ENCODE measurements around the gene MYRF. TPM values are rescaled to one million over a fixed set of nuclear protein-coding genes. Genes with fewer than 3 reads are reported as not detected.
A peak's percentile ranks its signal among the peaks of the same experiment; 100 is the strongest.

The MYRF gene
- total RNA-seq, 1 donor from 2014 or later: 0.82 TPM

GRCh38 chr11:61787928-61788491 is 35.6 kb downstream of the MYRF start:
- FAIRE-seq: no peak
- peak in 1 of 2 donors; percentile 50 for DNase-seq (ENCODE audit: low spot score in 2 of 2)

GRCh38 chr11:61791737-61792309 is 39.4 kb downstream of the MYRF start:
- FAIRE-seq: peak; percentile 70
- DNase-seq (ENCODE audit: low spot score in 2 of 2): peak; percentile 70 to 80

DNA sequence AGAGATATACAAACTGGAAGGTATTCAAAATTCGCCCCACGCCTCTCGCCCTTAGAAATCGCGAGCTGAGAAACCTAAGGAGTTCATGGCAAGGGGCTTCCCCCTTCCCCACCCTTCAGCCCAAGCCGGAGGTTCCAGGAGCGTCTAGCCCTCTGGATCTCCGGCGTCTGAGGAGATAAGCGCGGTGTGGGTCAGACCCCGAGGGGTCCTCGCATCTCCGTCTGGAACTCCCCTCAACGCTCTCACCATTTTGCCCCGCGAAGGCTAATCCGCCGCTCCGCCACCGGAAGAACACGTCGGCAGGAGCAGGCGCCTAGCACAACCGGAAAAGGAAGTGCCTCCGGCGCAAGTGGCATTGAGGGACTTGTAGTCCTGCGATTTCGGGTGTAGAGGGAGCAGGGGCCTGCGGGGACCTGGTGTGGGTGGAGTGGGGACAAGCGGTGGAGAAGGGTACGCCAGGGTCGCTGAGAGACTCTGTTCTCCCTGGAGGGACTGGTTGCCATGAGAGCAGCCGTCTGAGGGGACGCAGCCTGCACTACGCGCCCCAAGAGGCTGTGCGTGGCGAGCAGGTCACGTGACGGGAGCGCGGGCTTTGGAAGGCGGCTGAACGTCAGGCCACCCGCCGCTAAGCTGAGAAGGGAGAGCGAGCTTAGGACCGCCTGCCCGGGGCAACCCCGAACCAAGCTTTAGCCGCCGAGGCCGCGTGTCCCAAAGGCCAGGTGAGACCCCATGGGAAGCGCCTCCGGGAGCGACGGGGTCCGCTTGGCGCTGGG is 40.1 kb downstream of the MYRF start, which contains the start of the genes FEN1 and TMEM258:
FEN1 (plus strand) TSS at position 602 of the 773 bp plus-strand sequence. CDS start 2,451 bp downstream, outside the sequence.
TMEM258 (minus strand) TSS at position 290 of the 773 bp plus-strand sequence; CDS start at position 249, 41 bp downstream.
- FAIRE-seq (no peak), DNase-seq (ENCODE audit: low spot score in 2 of 2) (peak; percentile 83 to 88)

DNA sequence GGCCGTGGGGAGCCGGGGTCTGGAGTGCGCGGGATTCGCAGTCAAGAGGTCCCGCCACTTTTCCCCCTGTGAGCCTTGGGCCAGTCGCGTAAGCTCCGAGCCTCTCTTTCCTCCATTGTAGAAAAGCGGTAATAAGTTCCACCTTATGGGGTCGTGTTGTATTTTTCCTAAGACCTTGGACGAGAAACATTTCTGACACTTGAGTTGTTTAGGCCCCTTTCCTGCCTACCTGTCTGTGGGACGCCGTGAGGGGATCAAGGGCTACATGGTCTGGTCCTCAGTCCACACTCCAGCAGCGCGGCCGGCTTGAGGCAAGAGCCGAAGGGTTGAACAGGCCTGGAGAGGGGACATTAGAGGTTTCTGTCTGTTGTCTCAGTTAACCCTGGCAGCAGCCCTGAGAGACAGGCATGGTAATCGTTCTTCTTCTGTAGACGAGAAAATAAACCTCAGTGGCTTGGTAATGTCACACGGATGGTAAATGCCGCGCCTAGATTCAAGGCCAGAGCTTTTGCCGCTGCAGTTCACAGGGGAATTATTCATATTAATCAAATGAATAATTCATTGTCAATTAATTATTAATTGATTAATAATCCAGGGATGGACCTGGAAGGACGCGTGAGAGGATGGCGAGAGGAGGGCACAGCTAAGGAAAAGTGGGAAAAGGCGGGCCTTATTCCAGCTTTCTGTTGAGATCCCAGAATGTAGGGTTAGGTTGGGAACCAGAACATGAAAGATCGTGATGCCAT is 40.8 kb downstream of the MYRF start:
- no peak for FAIRE-seq
- no peak for DNase-seq (ENCODE audit: low spot score in 2 of 2)

- FAIRE-seq (no peak), DNase-seq (ENCODE audit: low spot score in 2 of 2) (no peak)
These were observed 41.4 kb downstream of the MYRF start for GRCh38 chr11:61793829-61794204.

- no peak for FAIRE-seq
- DNase-seq (ENCODE audit: low spot score in 2 of 2): no peak
These were observed 42.1 kb downstream of the MYRF start for GRCh38 chr11:61794579-61794978.

- DNase-seq (ENCODE audit: low spot score in 2 of 2) (no peak), FAIRE-seq (no peak)
These were observed 43.0 kb downstream of the MYRF start for GRCh38 chr11:61795459-61795858.

GRCh38 chr11:61795876-61796526 is 43.6 kb downstream of the MYRF start:
- FAIRE-seq: no peak
- DNase-seq (ENCODE audit: low spot score in 2 of 2): no peak

DNA sequence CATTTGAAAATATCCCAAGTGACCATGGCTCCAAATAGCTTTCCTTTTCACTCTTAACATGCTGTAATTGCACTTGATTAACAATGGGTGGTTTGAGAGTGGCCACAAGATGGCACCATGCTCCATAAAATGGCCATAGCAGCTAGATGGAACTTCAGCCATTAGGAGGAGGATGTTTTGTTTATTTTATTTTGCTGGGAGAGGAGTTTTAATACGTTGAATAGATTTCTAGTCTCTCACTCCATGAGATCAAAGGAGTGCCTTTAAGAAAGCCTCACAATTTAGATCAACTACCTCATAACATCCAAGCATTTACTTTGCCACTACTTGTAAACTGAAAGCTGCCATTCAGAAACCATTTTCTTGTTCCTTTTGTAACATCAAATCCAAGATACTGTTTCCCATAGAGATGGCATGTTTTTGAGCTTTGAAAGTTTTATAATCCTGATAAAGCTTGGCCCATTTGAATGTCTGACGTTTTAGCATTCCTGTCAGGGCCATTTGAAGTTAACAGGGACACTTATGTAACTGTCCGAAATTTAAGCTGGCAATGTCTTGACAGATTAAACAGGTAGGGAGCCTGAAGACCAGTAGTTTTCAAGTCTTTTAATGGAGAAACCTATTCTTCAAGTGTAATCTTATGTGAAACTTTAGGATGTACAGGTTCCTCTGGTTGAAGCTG is 45.0 kb downstream of the MYRF start:
- FAIRE-seq (peak; percentile 37), DNase-seq (ENCODE audit: low spot score in 2 of 2) (peak; percentile 58 to 72)

DNA sequence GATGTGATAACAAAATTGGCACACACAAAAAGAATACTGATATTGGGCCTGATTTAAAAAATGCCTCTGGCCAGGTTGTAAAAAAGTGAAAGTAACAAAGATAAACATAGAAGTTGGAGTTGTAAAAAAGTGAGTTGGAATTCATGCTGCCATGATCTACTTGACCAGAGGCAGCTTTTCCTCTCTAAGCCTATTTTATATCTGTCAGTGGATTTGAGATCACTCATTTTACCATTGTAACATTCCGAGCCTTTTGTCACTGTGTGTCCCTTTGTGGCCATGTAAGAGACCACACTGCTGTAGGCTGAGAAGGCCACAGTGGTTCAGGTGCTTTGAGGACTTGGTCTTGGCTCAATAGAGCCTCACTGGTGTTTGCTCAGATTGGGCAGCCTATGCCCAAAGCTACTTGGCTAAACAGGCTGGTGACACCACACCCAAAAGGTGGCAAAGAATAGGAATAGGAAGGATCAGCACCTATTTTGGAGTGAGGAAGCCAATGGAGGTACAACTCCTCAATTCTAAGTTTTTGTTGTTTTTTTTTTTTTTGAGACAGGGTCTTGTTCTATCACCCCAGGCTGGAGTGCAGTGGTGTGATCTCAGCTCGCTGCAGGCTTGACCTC is 47.3 kb downstream of the MYRF start:
- FAIRE-seq (no peak), DNase-seq (ENCODE audit: low spot score in 2 of 2) (no peak)

DNA sequence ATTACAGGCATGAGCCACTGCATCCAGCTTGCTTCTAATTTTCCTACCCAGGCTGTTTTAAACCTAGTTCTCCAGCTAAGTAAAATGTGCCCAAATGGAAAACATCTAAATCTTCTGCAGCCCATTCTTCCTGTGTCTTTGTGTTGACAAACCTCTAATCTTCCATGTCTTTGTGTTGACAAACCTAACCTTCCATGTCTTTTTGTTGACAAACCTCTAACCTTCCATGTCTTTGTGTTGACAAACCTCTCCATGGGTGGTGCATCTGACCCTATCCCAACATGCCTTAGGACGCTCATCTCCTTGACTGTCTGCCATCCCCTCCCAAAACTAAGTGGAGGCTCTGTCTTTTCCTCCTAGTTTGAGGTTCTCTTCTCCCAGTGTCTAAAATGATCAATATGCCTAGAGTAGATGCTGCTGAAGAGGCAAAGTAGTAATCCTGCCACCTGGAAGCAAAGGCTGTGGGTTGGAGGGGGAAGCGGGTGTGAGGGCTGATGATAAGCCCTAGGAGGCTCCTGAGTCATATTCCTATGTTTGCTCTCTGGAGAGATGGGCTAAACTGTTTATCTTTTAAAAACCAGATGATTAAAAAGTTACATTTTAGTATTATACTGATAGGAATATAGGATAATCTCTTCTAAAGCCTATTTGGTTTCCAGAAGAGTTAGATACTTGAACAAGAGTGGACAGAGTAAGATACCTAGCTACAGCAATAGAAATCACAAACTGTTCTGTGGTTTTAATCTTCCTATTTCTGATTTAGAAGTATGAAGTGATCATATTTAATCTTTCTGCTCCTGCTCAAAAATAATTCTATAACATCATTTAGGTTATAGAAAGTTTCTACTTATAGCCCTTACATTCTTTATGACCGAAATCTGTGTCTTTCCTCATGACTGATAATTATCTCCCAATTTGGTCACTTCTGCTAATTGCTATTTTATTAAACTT is 48.2 kb downstream of the MYRF start:
- DNase-seq (ENCODE audit: low spot score in 2 of 2): no peak
- FAIRE-seq: no peak

DNA sequence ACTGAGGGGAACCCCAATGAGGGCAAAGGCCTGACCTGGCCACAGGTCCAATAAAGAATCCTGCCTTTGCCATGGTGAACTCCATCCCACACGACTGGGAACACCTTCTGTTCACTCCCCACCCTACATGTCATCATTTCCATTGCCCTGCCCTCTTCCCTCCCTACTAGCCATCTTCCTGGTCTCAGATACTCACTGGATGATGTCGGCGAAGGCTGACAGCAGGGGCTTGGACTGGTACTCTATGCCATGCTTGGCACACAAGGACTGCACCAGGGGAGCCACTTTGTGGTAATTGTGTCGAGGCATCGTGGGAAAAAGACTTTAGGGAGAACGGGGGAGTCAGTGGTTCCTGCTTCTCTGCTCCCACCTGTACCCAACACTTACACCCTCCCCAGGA is 50.2 kb downstream of the MYRF start:
- DNase-seq (ENCODE audit: low spot score in 2 of 2): no peak
- FAIRE-seq: no peak

DNA sequence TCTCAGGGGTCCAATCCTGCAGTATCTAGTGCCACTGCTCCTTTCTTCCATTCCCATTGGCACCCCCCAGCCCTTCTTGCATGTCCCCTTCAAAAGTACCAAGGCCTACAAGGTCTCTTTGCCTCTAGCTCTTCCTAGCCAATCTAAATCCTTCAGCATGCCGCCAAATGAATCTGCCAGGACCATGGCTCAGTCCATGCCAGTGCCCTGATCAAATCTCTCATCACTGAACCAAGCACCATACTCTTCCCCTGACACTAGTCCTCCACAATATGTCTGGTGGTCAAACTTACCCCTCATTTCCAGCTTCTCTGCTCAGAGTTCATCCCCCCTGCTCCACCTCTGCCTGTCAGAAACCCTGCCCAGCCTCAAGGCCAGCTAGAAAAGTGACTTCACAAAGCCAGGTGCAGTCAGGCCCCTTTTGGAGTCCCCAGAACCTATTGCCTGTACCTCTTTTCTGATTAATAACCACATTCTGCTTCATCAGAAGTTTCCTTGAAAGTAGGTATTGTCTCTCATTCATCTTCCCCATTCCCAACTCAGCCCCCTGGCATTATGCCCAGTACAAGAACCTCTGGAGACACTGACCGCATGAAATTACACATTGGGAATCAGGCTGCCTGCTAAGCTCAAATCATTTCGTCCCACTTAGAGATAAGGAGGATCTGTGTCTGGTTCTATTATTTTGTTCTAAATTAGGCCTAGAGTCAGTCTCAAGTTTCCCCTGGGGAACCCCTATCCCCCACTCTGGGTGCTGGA is 51.6 kb downstream of the MYRF start:
- no peak for DNase-seq (ENCODE audit: low spot score in 2 of 2)
- no peak for FAIRE-seq

DNA sequence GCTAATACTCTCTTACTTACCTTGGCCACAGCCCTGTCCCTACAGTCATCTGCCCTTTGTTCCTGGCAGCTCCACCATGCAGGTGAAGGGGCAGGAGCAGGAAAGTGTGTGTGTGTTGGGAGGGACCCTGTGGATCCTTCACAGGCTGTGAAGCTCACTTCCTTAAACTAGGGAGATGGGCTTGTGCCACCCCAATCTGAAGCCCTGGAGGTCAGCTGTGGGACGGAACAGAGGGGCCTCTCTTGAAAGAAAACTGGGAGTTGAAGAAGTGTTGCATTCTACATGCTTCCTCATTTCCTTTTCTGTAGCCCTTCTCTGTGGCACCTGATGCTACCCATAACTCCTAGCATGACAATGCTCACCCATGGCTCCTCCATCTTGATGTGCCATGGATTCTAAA is 52.7 kb downstream of the MYRF start:
- no peak for DNase-seq (ENCODE audit: low spot score in 2 of 2)
- FAIRE-seq: no peak

- FAIRE-seq: no peak
- DNase-seq (ENCODE audit: low spot score in 2 of 2): no peak
These were observed 54.3 kb downstream of the MYRF start for GRCh38 chr11:61806785-61807184.

GRCh38 chr11:61810671-61811175 is 58.3 kb downstream of the MYRF start:
- DNase-seq (ENCODE audit: low spot score in 2 of 2): no peak
- FAIRE-seq: no peak

- DNase-seq (ENCODE audit: low spot score in 2 of 2): no peak
- FAIRE-seq: no peak
These were observed 59.4 kb downstream of the MYRF start for GRCh38 chr11:61811831-61812230.
